HG03064 (cell line): ENCODE results near the gene MCF2.

Source experiments
- ATAC-seq: cut with Tn5 transposase; IDR thresholded peaks from one replicate; pipeline ENCODE4 v1.9.1; 2021; ENCODE audit warnings: low read depth; ENCODE audit not compliant: unreplicated experiment

MCF2 gene

DNA sequence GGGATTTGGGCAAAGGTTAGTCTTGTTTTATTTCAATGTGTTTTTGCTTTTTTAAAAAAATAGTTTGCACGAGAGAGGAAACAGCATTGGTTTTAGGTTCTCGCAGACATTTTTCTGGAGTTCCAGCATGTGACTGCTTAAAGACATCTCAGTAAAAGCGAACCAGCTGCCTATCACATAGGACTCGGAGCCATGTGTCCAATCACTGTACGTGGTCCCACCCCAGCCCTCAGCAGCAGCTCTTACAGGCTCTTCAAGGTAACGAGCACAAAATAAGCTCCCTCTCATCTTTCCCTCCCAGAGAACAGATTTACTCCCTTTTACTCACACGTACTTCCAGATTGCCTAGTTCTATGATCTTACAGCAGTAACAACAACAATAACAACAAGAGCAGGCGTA, 68.7 kb downstream of the MCF2 start:
- no peak for ATAC-seq

DNA sequence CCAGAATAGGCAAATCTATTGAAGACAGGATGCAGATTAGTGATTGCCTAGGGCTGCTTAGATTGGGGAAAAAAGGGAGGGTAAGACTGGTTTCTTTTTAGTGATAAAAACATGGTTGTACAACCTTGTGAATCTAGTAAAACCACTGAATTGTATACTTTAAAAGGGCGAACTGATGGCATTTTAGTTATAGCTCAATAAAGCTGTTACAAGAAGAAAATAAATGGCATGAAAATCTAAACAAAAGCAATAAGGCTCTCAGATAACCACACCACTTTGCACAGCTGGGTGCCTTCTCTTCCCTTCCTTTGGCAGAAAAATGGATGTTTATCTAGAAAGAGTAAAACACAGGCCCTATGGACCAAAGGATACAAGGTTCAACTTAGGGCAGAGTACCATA, 107.9 kb downstream of the MCF2 start:
- ATAC-seq = no peak

DNA sequence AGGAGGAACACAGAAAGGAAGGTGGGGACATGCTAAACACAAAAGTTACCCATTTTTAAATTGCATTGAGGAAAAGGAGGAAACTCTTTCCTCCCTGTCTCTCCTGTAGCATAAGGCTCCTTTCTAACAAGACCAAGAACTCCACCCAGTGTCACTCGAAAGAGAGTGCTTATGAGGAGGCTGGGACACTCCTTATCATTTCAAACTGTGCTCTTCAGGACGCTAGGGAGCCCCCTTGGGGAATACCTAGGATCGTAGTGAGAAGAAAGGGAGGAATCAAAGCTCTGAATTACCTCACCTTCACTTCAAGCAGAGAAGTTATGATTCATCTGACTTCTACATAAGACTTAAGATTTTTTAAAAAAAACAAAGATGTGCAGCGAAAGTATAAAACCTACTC, 111.9 kb downstream of the MCF2 start:
- no peak for ATAC-seq

DNA sequence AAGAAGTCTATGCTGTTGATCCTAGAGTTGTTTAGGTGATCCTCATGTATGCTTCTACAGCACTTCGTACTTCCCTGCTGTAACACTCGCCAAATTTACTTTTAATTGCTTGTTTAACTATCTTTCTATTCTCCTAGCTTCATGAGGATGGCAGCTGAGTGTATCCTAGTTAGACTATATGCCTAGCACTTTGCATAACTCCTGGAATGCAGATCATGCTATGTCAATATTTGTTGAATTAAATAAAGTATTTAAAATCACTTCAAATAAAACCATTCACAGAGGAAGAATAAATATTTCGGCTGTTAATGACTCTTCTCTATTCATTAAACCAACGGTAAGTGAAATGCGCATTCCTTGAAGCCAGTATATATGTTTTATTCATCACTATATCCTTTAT, 122.4 kb downstream of the MCF2 start:
- ATAC-seq = no peak

DNA sequence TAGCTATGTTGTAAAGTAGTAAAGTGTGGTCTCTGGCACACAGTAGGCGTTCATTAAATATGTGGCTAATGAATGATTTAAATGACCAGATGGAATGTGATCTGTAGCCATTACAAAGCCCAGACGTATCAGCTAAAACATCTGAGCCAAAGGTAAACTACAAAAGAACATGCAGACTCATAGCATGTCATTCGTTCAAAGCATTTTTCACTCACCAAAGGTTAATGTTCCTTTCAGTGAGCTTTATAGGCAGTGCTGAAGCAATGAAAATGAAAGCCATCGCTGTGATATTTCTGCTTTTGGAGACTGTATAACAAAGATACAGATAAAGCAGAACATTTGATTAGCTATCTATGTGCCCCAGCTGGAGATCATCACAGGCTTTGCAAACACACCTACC, 126.9 kb downstream of the MCF2 start:
- no peak for ATAC-seq

DNA sequence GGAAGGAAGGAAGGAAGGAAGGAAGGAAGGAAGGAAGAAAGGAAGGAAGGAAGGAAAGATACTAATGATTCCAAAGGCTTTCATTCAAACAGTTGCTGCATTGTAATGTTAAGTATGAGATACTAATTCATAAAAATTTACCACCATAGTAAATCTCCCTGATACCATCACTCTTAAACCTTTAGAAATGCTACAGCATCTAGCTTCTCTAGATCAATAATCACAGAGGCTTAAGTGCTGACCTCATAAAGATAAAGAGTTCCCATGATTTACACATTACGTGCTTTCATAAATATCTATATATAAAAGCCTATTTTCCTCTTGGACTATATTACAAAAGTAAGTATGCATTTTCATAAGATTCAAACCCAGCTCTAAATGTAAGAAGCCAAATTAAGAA, 141.0 kb downstream of the MCF2 start:
- no peak for ATAC-seq

DNA sequence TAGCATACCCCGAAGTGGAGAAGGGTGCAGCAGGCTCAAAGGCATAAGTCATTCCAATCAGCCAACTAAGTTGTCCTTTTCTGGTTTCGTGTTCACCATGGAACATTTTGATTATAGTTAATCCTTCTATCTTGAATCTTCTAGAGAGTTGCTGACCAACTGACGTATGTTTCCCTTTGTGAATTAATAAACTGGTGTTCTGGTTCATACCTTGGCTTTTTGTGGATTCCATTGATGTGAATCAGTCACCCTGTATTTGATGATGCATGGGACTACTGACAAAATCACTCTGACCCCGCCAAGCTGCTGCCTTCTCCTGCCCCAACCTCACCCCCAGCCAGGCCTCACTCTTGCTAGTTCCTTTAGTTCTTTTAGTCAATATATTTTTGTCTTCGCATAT, 144.7 kb downstream of the MCF2 start:
- no peak for ATAC-seq

DNA sequence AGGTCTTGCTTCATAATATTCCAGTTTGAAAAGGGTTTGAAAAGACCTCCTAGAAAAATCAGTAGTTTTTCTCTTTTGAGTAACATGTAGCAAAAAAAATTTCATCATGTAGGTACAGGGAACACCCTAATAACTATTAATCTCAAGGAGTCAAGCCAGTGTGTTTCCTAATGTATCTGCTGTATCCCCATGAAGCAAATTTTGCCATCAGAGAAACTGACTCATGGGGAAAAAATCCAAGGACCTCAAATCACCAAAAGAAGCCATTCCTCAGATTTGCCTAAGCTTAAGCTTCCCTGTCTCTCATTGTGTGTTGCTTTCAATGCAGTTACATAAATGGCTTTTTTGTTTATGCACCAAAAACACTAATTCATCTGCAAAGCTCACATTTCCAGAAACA, 147.7 kb downstream of the MCF2 start:
- ATAC-seq = no peak

DNA sequence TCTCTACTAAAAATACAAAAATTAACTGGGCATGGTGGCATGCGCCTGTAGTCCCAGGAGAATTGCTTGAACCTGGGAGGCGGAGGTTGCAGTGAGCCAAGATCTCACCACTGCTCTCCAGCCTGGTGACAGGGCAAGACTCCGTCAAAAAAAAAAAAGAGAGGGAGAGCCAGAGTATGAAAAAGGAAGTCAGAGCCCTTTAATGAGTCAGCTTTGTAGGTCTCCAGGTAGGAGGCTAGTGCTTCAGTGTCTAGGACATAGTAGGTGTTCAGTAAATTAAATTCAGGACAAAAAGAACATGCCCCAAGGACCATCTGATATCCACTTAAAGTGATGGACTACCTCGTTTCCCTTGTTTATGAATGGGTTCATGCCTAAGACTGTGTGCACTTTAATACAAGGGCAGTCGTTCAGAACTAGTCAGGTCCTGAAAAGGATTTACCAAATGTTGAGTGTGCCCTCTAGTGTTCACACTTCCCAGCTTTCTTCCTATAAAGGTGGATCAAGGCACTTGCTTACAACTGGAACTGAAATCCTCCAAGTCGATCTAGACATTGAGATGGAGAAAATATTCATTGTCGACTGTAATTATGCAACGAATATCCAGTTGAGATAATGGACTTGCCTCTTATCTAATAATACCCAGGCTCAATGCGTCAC, 148.5 kb downstream of the MCF2 start:
- peak; percentile 66 for ATAC-seq

DNA sequence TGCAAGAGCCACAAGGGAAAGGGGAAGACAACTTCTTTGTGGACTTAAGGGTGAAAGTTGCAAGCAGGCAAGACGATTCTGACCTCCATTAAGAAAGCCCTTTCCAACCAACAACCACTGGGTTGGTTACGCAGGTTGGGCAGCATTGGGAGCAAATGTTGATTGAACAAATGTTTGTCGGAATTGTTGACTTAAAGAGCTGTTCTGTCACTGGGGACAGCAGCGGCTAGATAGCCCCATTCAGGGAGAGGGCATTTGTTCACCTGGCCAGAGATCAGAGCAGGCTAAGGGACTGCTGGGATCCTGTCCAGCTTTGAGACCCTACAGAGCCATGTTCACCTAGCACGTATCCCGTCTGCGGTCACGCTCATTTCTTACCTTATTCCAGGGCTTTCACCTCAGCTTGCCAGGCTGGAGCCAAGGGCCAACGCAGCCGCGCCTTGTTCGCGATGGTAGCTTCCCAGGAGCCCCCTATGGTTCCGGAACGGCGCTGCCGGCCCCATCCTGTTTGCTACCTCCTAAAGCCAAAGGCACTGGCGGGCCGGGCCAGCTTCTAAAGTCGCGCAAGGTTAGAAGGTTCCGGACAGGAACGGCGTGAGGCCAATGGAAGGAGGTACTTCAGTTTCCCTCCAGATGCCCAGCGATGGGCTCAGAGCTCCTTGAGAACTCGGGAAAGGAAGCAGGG, 152.8 kb downstream of the MCF2 start:
- ATAC-seq = no peak

DNA sequence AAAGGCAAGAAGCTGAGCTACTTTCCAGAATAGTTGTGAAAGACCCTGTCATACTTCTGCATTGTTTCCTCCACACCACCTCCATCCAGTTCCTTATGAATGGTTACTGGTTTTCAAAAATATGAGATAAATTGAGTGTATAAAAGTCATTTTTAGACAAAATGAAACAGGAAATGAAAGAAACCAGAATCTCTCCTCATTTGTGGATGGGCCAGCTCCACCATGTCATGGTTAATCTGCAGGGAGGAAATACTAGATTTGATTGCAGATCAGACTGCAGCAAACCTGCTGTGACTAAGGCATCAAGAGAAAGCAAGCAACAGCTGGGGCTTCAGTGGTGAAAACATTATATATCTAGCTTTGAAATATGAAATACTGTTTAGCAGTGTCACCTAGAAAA, 153.6 kb downstream of the MCF2 start:
- peak; percentile 38 for ATAC-seq

DNA sequence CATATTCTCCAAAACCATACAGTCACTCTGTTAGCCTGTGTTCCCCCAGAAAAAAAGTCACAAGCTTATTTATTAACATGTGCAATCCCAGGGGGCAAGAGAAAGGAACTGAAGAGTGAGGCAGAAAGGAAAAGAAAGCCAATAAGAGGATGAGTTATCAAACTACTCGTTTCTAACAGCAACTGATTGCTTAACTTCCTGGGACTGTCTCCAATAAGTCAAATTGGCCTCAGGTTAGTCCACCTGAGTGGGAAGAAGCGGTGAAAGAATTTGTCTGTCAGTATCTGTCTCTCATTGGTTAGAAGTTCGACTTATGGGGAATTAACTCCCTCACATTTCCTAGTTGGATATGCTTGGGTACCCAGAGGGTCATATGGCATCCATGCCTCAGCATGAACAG, 163.4 kb downstream of the MCF2 start:
- ATAC-seq = no peak

DNA sequence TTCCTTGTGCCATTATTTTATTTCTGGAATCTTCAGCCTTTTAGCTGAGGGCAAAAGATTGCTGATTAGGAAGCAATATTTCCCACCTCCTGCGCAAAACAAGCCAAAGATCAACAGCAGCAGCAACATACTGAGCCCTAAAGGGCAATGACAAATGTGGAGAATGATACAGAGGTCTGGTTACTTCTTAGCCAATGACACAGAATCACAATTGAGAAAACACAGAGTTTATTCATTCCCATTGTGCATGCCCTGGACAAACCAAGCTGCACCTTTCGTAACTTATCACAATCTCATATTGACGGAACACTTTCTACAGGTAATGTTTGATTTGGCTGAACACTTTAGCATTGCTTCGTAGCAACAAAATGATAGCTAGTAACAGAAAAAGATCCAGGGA, 164.0 kb downstream of the MCF2 start:
- ATAC-seq = no peak

DNA sequence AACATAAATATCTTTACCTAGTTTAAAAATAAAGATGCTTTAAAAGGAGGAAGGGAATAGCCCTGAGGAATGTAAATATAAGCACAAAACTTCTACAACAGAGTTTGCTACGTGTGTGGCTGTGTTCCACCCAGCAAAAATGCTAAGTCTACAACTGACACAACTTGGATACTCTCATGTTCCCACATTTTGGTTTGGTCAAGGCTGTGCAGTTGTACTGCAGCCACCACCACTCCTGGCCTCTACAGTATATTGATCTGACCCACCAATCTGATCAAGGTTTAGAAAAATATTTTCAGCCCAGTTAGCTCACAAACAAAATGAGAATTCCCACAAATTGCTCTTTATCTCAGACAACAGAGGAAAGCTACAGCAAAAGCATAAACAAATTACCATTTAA, 165.3 kb downstream of the MCF2 start:
- ATAC-seq = no peak

DNA sequence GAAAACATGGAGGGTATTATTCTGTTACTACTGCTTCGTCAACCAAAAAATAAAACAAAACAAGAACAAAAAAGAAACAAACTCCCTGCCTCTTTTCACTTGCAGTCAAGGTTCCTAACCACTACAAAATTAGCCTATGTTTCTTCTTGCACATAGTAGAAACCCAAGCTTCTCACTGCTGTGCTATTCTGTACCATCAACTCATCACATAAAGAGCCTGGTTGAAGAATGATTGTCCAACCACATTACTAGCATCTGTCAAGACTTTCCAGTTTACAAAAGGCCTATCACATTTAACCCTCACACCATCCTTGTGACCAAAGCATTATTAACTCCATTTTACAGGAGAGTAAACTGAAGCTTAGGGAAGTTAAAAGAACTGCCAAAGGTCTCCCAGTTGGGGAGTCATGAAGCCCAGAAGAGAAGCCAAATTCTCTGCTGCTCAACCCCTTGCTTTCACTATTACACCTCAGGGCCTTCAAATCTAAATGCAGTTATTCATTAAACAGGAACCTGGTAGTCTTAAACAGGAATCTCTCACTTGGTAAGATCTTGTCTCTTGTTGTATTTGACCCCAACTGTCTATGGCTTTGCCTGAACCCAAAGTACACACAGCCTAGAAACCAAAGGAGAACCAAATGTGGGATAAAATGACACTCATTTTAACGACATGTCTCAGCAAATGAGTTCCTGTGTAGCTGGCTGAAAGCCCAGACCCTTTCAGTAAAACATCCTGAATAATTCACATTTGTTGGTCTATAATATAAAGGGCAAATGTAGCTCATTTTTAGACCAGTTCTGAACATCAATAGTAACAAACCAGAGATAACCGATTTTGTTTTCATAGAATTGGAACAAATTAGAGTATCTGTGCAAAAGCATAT, 168.8 kb downstream of the MCF2 start:
- peak; percentile 85 for ATAC-seq

DNA sequence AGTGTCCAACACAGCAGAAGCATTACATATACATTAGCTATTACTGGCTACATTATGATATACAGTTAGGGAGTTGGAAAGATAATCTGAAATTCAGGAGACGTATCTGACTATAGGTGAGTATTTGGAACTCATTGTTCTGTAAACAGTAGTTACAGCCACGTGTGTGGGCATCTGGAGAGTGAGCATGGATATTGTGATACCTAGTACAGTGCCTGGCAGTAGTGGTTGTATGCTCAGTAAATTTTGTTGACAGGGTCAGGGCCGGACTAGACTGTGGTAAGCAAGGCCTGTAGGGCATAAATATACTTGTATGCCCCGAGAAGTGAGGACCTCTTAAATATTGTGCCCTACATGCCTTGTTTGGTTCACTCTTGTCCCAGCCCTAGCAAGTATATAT, 174.5 kb downstream of the MCF2 start:
- no peak for ATAC-seq

DNA sequence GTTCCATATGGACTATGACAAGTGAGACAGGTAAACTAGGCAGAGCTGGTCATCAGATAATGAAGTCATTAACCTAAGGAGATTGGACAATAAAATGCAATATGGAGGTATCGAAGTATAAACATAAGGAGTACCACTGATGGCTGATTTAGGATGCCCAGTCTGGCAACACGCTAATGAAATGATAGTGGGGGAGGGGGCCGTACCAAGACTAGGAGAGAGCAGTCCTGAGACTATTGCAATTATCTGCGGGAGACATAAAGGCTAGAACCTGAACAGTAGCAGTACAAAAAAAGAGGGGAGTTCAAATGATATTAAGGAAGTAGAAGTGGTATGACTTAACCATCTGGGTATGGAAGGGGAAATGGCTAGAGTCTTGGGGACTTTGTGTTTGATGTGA, 175.1 kb downstream of the MCF2 start:
- no peak for ATAC-seq
